ENCODE results near the gene ARHGEF16. TPM values are rescaled to one million over a fixed set of nuclear protein-coding genes. Genes with fewer than 3 reads are reported as not detected.

ARHGEF16 gene
- total and polyA plus RNA-seq, 10 donors, result 0.23 to 1.6 (median 0.84) TPM

DNA sequence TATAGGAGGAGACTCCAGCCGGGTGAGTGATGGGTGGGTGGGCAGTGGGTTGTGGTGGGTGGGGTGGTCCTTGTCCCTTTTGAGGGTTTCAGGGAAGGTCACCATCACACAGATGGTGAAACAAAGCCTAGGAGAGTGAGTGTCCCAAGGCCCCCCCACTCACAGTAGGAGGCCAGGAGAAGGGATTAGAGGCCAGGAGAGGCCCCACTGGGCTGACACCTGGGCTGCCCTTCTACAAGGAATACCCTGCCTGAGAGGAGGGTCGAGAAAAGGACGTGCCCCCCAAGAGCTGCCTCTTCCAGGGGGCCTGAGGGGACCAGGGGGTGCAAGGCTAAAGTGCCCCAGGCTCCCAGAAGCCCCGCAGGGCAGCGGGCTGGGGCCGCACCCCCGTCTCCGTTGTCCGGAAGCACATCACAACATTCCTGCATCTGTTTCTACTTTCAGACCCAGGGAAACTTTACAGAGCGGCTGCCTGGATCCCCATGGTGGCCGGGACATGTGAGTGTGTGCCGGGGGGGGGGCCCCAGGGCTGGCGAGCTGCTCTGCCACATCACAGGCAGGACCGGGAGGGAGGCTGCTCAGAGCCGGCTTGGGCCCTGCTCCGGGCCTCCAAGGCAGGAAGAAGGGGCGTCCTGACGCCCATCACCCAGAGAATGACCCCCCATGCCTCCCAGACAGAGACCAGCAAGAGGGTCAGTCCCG is 68.2 kb downstream of the ARHGEF16 start:
- WGBS, 5 donors, result 84 to 94% (median 88%) methylated on average over 10 to 19 of the region's 19 CpGs
- Histone ChIP-seq H3K36me3 (peaks cover 0 to 41% (median 0%) of the 10 kb centered on the region in 6 donors), H3K27ac (no peak overlapping the region), H3K4me1 (no peaks in the 10 kb centered on the region), H3K9me3 (peaks cover 0 to 5% (median 0%) of the 10 kb centered on the region in 8 donors), H3K4me3 (no peak overlapping the region), H3K27me3 (replicated peaks in 1 of 7) (no peaks in the 10 kb centered on the region)
- intact Hi-C loops (cut with DNase I; ENCODE audit: low total_unique reads), result no loop called here
- DNase-seq, result no peak
- TF ChIP-seq POLR2A (IDR thresholded peaks at IDR 0.05), result no peak
- TF ChIP-seq, protein P1, sequence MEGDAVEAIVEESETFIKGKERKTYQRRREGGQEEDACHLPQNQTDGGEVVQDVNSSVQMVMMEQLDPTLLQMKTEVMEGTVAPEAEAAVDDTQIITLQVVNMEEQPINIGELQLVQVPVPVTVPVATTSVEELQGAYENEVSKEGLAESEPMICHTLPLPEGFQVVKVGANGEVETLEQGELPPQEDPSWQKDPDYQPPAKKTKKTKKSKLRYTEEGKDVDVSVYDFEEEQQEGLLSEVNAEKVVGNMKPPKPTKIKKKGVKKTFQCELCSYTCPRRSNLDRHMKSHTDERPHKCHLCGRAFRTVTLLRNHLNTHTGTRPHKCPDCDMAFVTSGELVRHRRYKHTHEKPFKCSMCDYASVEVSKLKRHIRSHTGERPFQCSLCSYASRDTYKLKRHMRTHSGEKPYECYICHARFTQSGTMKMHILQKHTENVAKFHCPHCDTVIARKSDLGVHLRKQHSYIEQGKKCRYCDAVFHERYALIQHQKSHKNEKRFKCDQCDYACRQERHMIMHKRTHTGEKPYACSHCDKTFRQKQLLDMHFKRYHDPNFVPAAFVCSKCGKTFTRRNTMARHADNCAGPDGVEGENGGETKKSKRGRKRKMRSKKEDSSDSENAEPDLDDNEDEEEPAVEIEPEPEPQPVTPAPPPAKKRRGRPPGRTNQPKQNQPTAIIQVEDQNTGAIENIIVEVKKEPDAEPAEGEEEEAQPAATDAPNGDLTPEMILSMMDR (IDR thresholded peaks at IDR 0.05 in 8 of 11, conservative IDR thresholded peaks at IDR 0.05 in 3 of 11), result no peak
- no peak for TF ChIP-seq POLR2AphosphoS5 (IDR thresholded peaks at IDR 0.05)

DNA sequence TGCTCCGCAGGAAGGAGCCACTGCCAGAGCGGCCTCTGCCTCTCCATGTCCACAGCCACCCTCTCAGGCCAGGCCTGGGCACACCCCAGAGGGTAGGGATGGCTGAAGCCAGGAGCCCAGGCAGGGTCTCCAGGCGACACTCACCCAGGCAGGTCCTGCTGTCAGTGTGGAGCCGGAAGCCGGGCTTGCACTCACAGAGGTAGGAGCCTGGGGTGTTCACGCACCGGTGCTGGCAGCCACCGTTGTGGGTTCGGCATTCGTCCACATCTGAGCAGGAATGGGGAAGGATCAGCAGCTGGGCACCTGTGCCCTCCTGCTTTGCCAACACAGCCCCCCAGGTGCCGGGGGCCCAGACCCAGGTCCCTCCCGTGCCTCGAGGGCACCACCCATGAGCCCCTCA is 69.5 kb downstream of the ARHGEF16 start:
- no peaks in the 10 kb centered on the region for H3K9me3 ChIP-seq
- H3K4me1 ChIP-seq, result peaks cover 0 to 3% (median under 1%) of the 10 kb centered on the region in 6 donors
- TF ChIP-seq, protein P1 (IDR thresholded peaks at IDR 0.05 in 8 of 11, conservative IDR thresholded peaks at IDR 0.05 in 3 of 11), result no peak
- TF ChIP-seq POLR2AphosphoS5 (IDR thresholded peaks at IDR 0.05), result no peak
- WGBS, 5 donors, result 88 to 97% (median 93%) methylated on average over 11 to 13 of the region's 13 CpGs; no CpG with 5 or more reads in 1 of the 5 donors
- intact Hi-C loops (cut with DNase I; ENCODE audit: low total_unique reads), result no loop called here
- H3K36me3 ChIP-seq, result peaks cover 0 to 41% (median 0%) of the 10 kb centered on the region in 6 donors
- no peak overlapping the region for H3K4me3 ChIP-seq
- DNase-seq, result no peak
- no peak overlapping the region for H3K27ac ChIP-seq
- H3K27me3 ChIP-seq (replicated peaks in 1 of 7), result no peaks in the 10 kb centered on the region

DNA sequence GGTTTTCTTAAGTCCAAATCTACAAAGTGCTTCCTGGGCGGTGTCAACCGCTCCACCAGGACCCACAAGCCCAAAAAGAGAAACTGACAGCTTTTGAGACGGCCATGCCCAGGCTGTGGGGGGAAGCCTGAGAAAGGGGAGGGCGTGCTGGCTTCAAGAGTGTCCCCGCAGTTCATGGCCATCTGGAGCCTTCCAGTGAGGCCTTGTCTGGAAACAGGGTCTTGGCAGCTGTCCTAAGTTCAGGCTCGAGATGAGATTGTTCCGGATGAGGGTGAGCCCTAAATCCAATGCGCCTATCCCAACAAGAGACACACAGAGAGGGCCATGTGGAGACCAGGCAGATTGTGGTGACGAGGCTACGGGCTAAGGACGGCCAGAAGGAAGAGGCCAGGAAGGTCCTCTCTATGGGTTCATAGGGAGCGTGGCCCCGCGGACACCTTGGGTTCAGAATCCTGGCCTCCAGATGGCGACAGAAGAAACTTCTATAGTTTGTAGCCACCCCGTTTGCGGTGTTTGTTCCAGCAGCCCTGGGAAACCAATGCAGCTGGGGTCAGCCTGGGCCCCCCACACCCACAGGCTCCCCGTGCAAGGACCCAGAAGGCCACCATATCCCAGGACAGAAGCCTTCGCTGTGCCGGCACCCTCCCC is 70.2 kb downstream of the ARHGEF16 start:
- Histone ChIP-seq H3K9me3 (no peaks in the 10 kb centered on the region), H3K27me3 (replicated peaks in 1 of 7) (peaks cover 0 to under 1% (median 0%) of the 10 kb centered on the region in 7 donors), H3K27ac (no peak overlapping the region), H3K36me3 (peaks cover 0 to 37% (median 0%) of the 10 kb centered on the region in 6 donors), H3K4me1 (peaks cover 1 to 10% (median 5%) of the 10 kb centered on the region in 6 donors), H3K4me3 (no peak overlapping the region)
- TF ChIP-seq POLR2A (IDR thresholded peaks at IDR 0.05) (no peak), POLR2AphosphoS5 (IDR thresholded peaks at IDR 0.05) (no peak)
- TF ChIP-seq, protein P1 (IDR thresholded peaks at IDR 0.05 in 8 of 11, conservative IDR thresholded peaks at IDR 0.05 in 3 of 11), result no peak
- intact Hi-C loops (cut with DNase I; ENCODE audit: low total_unique reads), result no loop called here
- DNase-seq, result no peak
- WGBS, 5 donors, result 79 to 92% (median 88%) methylated on average over 17 to 20 of the region's 20 CpGs

Data from spleen (tissue), 11 donors.